ENCODE data around the gene OLFML2A. TPM values are rescaled to one million over a fixed set of nuclear protein-coding genes. Genes with fewer than 3 reads are reported as not detected.

Gene OLFML2A
- total and polyA plus RNA-seq, 2 donors (not counting 1 experiment from before 2014, with no cell fraction given), result 2.7 to 33.7 TPM

DNA sequence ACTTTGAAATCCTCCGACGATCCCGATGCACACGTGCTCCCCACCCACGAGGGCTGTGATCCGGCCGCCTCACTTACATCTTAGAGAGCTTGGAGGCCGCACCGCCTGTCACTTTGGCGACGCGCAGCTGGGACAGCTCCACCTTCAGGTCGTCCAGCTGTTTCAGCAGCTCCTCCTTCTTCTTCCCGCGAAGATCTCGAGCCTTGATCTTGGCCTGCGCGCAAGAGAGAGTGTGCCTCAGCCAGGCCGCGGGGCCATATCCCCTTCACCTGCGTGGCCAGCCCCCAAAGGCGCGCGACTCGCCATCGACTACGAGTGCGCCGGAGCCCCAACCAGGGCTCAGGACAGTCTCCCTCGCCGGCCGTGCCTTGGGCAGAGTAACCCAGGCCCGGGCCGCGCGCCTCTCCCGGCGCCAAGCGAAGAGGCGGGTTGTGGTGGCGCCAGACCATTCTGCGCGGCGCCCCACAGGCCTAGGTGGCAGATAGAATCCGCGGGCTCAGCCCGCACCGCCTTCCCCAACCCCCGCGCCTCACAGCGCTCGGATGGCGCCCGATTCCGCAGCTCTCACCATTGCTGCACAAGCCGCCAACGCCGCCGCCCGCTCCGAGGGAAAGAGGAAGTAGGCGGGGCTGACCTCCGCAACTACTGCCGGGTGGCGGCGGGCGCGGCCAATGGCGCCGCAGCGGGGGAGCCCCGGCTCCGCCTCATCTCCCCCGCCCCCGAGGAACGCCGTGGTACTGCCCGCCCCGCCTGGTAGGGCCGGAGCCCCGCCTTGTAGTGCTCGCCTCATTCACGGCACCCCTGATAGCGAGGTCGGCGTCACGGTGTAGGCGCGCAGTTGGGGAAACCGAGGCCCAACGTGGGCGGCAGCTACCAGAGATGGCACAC lies 84.7 kb downstream of the OLFML2A start, which contains the start of the genes ARPC5L and RPL35:
TSS of gene ARPC5L (plus strand) at position 789 of the 888 bp plus-strand sequence. CDS start 7,161 bp downstream, outside the sequence.
TSS of gene RPL35 (minus strand) at position 616 of the 888 bp plus-strand sequence. CDS start at position 571, 45 bp downstream.
- Histone ChIP-seq H3K27me3 (ENCODE audit: control insufficient read depth, insufficient read depth, low read length) (no peaks in the 10 kb centered on the region), H3K27ac (ENCODE audit: insufficient read depth, low read length) (peak within 1 kb of the TSS; percentile 93), H3K4me3 (replicated peaks in 1 of 4; ENCODE audit: control extremely low read depth in 1 of 4, insufficient read depth in 1 of 4, low read depth in 3 of 4, low read length in 4 of 4) (peak within 1 kb of the TSS; percentile 87 to 99 (median 96)), H3K79me2 (ENCODE audit: control insufficient read depth, insufficient read depth, low read length) (peaks cover 36% of the 10 kb centered on the region), H2AFZ (ENCODE audit: low read length) (peak within 1 kb of the TSS; percentile 100), H4K20me1 (ENCODE audit: control insufficient read depth, extremely low read depth, insufficient read depth, low read length) (peaks cover 4% of the 10 kb centered on the region), H3K4me2 (ENCODE audit: extremely low read depth, insufficient read depth, low read length) (peak within 1 kb of the TSS; percentile 99), H3K9me3 (ENCODE audit: control insufficient read depth, insufficient read depth, low read depth, low read length) (no peaks in the 10 kb centered on the region), H3K36me3 (ENCODE audit: control insufficient read depth, insufficient read depth, low read length) (peaks cover 36% of the 10 kb centered on the region), H3K4me1 (ENCODE audit: control insufficient read depth, extremely low read depth, insufficient read depth, low read length) (peaks cover 3% of the 10 kb centered on the region), H3K9ac (ENCODE audit: insufficient read depth, low read length) (peak within 1 kb of the TSS; percentile 98)
- TF ChIP-seq, protein P1, sequence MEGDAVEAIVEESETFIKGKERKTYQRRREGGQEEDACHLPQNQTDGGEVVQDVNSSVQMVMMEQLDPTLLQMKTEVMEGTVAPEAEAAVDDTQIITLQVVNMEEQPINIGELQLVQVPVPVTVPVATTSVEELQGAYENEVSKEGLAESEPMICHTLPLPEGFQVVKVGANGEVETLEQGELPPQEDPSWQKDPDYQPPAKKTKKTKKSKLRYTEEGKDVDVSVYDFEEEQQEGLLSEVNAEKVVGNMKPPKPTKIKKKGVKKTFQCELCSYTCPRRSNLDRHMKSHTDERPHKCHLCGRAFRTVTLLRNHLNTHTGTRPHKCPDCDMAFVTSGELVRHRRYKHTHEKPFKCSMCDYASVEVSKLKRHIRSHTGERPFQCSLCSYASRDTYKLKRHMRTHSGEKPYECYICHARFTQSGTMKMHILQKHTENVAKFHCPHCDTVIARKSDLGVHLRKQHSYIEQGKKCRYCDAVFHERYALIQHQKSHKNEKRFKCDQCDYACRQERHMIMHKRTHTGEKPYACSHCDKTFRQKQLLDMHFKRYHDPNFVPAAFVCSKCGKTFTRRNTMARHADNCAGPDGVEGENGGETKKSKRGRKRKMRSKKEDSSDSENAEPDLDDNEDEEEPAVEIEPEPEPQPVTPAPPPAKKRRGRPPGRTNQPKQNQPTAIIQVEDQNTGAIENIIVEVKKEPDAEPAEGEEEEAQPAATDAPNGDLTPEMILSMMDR (conservative IDR thresholded peaks at IDR 0.05 in 1 of 2, IDR thresholded peaks at IDR 0.05 in 1 of 2; ENCODE audit: low read depth in 1 of 2, low read length in 2 of 2), result peak in 1 of 2 donors; percentile 17
- no peak for TF ChIP-seq EZH2 (IDR thresholded peaks at IDR 0.05; ENCODE audit: low read length, missing control alignments)
- peak; percentile 91 to 92 for DNase-seq (ENCODE audit: low read depth in 2 of 2)

DNA sequence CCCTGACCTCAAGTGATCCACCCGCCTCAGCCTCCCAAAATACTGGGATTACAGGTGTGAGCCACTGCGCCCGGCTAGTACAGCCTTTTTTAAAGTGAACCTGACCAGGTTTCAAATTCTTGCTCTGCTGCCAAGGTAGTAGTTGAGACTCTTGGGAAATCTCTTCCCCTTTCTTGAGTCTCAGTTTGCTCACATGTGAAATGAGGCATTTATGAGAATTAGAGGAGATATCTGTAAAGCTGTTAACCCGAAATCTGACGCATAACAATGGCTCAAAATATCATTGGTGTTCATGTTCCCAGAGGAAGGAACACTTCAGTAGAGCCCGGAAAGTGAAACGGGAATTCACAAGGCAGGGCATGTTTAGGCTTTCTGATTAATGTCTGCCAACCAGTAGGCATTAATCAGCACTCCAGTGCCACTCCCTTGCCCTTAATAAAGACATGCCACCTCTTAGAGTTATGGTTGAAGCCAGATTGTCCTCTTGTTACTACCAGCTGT lies 86.5 kb downstream of the OLFML2A start:
- no peaks in the 10 kb centered on the region for H3K9me3 ChIP-seq (ENCODE audit: control insufficient read depth, insufficient read depth, low read depth, low read length)
- H2AFZ ChIP-seq (ENCODE audit: low read length), result no peak overlapping the region
- H3K27me3 ChIP-seq (ENCODE audit: control insufficient read depth, insufficient read depth, low read length), result no peaks in the 10 kb centered on the region
- H4K20me1 ChIP-seq (ENCODE audit: control insufficient read depth, extremely low read depth, insufficient read depth, low read length), result peaks cover 2% of the 10 kb centered on the region
- peaks cover 3% of the 10 kb centered on the region for H3K4me1 ChIP-seq (ENCODE audit: control insufficient read depth, extremely low read depth, insufficient read depth, low read length)
- H3K4me2 ChIP-seq (ENCODE audit: extremely low read depth, insufficient read depth, low read length), result no peak overlapping the region
- no peak for TF ChIP-seq EZH2 (IDR thresholded peaks at IDR 0.05; ENCODE audit: low read length, missing control alignments)
- TF ChIP-seq, protein P1 (conservative IDR thresholded peaks at IDR 0.05 in 1 of 2, IDR thresholded peaks at IDR 0.05 in 1 of 2; ENCODE audit: low read depth in 1 of 2, low read length in 2 of 2), result no peak
- H3K36me3 ChIP-seq (ENCODE audit: control insufficient read depth, insufficient read depth, low read length), result peaks cover 23% of the 10 kb centered on the region
- H3K79me2 ChIP-seq (ENCODE audit: control insufficient read depth, insufficient read depth, low read length), result peaks cover 39% of the 10 kb centered on the region
- H3K4me3 ChIP-seq (replicated peaks in 1 of 4; ENCODE audit: control extremely low read depth in 1 of 4, insufficient read depth in 1 of 4, low read depth in 3 of 4, low read length in 4 of 4), result no peak overlapping the region
- H3K27ac ChIP-seq (ENCODE audit: insufficient read depth, low read length), result no peak overlapping the region
- H3K9ac ChIP-seq (ENCODE audit: insufficient read depth, low read length), result no peak overlapping the region
- no peak for DNase-seq (ENCODE audit: low read depth in 2 of 2)

Other genes with a start within 250 kb of the OLFML2A start
- 0.26 and 0.50 TPM in 2 replicates for gene NR6A1, start 5.8 kb upstream of the OLFML2A start, total RNA-seq
- gene NR6A1, start 5.8 kb upstream of the OLFML2A start, polyA plus RNA-seq, result 0.07 and 0.25 TPM in 2 replicates
- not detected in 2 replicates for gene WDR38, start 76.3 kb downstream of the OLFML2A start, total RNA-seq
- gene WDR38, start 76.3 kb downstream of the OLFML2A start, polyA plus RNA-seq, result not detected in 2 replicates
- gene RPL35, start 84.8 kb downstream of the OLFML2A start, total RNA-seq, result 1,957 and 2,451 TPM in 2 replicates
- gene RPL35, start 84.8 kb downstream of the OLFML2A start, polyA plus RNA-seq, result 1,593 and 1,989 TPM in 2 replicates
- gene ARPC5L, start 85.0 kb downstream of the OLFML2A start, total RNA-seq, result 11.0 and 13.2 TPM in 2 replicates
- gene ARPC5L, start 85.0 kb downstream of the OLFML2A start, polyA plus RNA-seq, result 48.9 and 62.2 TPM in 2 replicates
- gene GOLGA1, start 163.9 kb downstream of the OLFML2A start, total RNA-seq, result 12.8 and 15.9 TPM in 2 replicates
- gene GOLGA1, start 163.9 kb downstream of the OLFML2A start, polyA plus RNA-seq, result 12.0 and 12.8 TPM in 2 replicates

Data from fibroblast of lung (primary cell).